ENCODE data around the gene CYLD. TPM values are rescaled to one million over a fixed set of nuclear protein-coding genes. Genes with fewer than 3 reads are reported as not detected.

CYLD gene
- total and polyA plus RNA-seq, 7 donors = 20.1 to 103 (median 50.5) TPM

DNA sequence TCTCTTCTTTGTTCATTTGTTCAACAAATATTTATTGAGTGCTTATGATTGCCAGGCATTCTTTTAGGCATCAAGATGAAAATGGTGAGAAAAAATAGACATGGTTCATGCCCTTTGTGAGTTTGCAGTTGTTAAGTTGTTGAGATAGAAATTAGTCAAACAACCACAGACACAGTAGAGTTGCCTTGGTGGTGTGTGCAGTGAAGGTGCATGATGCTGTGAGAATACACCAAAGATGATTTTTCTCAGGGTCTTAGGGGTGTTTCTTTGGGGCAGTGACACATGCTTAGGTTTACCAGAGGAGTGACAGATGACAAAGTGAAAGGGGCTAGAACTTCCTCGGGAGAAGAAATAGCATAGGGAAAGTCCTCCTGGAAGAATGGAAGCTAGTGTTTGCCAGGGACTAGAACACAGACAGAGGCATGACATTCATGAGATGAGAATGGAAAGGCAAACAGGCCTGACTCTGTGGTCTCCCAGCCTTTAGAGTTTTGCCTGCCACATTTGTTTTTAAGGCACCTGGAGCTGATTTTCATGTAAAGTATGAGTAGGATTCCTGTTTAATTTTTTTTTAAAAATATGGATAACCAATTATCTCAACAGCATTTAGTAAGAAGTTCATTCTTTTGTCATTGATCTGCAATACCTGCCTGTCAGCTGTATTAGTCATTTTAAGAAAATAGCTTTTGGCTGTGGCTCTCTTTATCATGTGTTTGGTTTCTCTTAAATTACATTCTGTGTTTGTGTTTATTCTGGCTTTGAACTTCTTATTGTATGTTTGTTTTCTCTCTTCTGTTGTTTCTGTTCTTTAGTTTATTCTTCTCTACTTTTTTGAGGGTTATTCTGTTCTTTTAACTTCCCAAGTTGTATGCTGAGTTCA lies 36.6 kb downstream of the CYLD start:
- H3K36me3 ChIP-seq (ENCODE audit: insufficient read depth in 1 of 2, low read depth in 1 of 2) = peaks cover 6 to 60% of the 10 kb centered on the region in 2 donors
- no peaks in the 10 kb centered on the region for H3K9me3 ChIP-seq
- ATAC-seq = peak in 3 of 4 donors; percentile 37 to 71 (median 42)
- WGBS, 3 donors = 38 to 63% (median 59%) methylated on average over 1 of the region's 1 CpG
- H3K4me1 ChIP-seq = peaks cover 20% of the 10 kb centered on the region
- peak overlapping the region; percentile 41 for H3K27ac ChIP-seq
- TF ChIP-seq CTCF (IDR thresholded peaks at IDR 0.05) = no peak
- intact Hi-C loops (cut with DNase I) = no loop called here
- no peak overlapping the region for H3K4me3 ChIP-seq
- no peak for DNase-seq
- H3K27me3 ChIP-seq (ENCODE audit: insufficient read depth in 3 of 3, low read length in 2 of 3) = no peaks in the 10 kb centered on the region

GRCh38 chr16:50781043-50781442 lies 39.2 kb downstream of the CYLD start:
- H3K36me3 ChIP-seq (ENCODE audit: insufficient read depth in 1 of 2, low read depth in 1 of 2) = peaks cover 12 to 84% of the 10 kb centered on the region in 2 donors
- 82 to 87% (median 83%) methylated on average over 7 of the region's 7 CpGs for WGBS, 3 donors
- intact Hi-C loops (cut with DNase I) = no loop called here

DNA sequence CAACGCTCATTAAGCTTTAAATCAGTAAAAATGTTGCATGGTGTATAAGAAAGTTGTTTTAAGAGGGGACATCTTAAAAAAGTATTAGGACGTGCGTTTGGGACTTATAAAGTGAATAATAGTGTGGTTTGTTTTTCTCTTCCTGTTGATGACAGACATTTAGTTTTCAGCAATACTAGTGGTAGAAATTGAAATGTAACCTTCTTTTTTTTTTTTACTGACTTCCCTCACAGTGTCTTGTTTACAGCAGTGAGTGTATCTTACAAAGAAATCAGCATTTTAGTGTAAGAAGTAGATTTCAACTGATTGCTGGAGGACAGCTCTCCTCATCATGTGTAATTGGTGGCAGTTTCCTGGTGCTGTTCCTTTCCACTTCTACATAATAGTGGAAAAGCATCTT lies 39.6 kb downstream of the CYLD start:
- H3K4me1 ChIP-seq = peaks cover 12% of the 10 kb centered on the region
- intact Hi-C loops (cut with DNase I) = no loop called here
- H3K36me3 ChIP-seq (ENCODE audit: insufficient read depth in 1 of 2, low read depth in 1 of 2) = peaks cover 12 to 84% of the 10 kb centered on the region in 2 donors
- no peaks in the 10 kb centered on the region for H3K27me3 ChIP-seq (ENCODE audit: insufficient read depth in 3 of 3, low read length in 2 of 3)
- ATAC-seq = no peak
- no peak overlapping the region for H3K27ac ChIP-seq
- no peak for DNase-seq
- no peaks in the 10 kb centered on the region for H3K9me3 ChIP-seq
- H3K4me3 ChIP-seq = no peak overlapping the region
- no peak for TF ChIP-seq CTCF (IDR thresholded peaks at IDR 0.05)
- WGBS, 3 donors = 85 to 92% (median 88%) methylated on average over 3 of the region's 3 CpGs

More at GRCh38 chr16:50781043-50781442, 39.2 kb downstream of the CYLD start:
- ATAC-seq (no peak), DNase-seq (no peak)
- no peaks in the 10 kb centered on the region for H3K27me3 ChIP-seq (ENCODE audit: insufficient read depth in 3 of 3, low read length in 2 of 3)
- no peak for TF ChIP-seq CTCF (IDR thresholded peaks at IDR 0.05)
- peaks cover 12% of the 10 kb centered on the region for H3K4me1 ChIP-seq
- no peak overlapping the region for H3K4me3 ChIP-seq
- H3K9me3 ChIP-seq = no peaks in the 10 kb centered on the region
- H3K27ac ChIP-seq = no peak overlapping the region

GRCh38 chr16:50789757-50790156 lies 47.9 kb downstream of the CYLD start:
- no peak for TF ChIP-seq CTCF (IDR thresholded peaks at IDR 0.05)
- intact Hi-C loops (cut with DNase I) = no loop called here
- H3K27ac ChIP-seq = no peak overlapping the region
- H3K27me3 ChIP-seq (ENCODE audit: insufficient read depth in 3 of 3, low read length in 2 of 3) = no peaks in the 10 kb centered on the region
- H3K36me3 ChIP-seq (ENCODE audit: insufficient read depth in 1 of 2, low read depth in 1 of 2) = peaks cover 5 to 86% of the 10 kb centered on the region in 2 donors
- peaks cover 4% of the 10 kb centered on the region for H3K9me3 ChIP-seq
- no peak overlapping the region for H3K4me3 ChIP-seq
- H3K4me1 ChIP-seq = no peaks in the 10 kb centered on the region
- ATAC-seq = no peak
- DNase-seq = no peak
